Natural killer cell (primary cell): Measurements from ENCODE around the gene THRAP3. TPM values are rescaled to one million over a fixed set of nuclear protein-coding genes. Genes with fewer than 3 reads are reported as not detected.

ENCODE experiments used
- ATAC-seq, 3 donors: fragments of 150-1000 bp in 2 of 3; fragments of 200-7000 bp in 1 of 3; cut with Tn5 transposase; 1 replicate in 1 of 3; 2 replicates in 2 of 3; pipeline ENCODE4 v1.10.0; 2021; ENCODE audit warnings: mild to moderate bottlenecking in 2 of 3, moderate library complexity in 2 of 3
- DNase-seq, 2 donors: peaks; one replicate each; pipeline versions ENCODE4 v3.0.0 to v3.0.0-alpha.2; 2013 to 2021; ENCODE audit warnings: mixed read lengths in 1 of 2
- H3K27ac ChIP-seq: one replicate; pipeline ENCODE4 v1.5.1; 2013; ENCODE audit warnings: mild to moderate bottlenecking, low read length
- H3K27me3 ChIP-seq: one replicate; pipeline ENCODE4 v1.6.1; 2013; ENCODE audit warnings: low read length; ENCODE audit not compliant: control insufficient read depth, insufficient read depth
- H3K36me3 ChIP-seq: one replicate; pipeline ENCODE4 v1.6.1; 2013; ENCODE audit warnings: low read length; ENCODE audit not compliant: control insufficient read depth, insufficient read depth
- H3K4me1 ChIP-seq: one replicate; pipeline ENCODE4 v1.6.1; 2013; ENCODE audit warnings: low read length; ENCODE audit not compliant: control insufficient read depth, insufficient read depth
- H3K4me3 ChIP-seq: one replicate; pipeline ENCODE4 v1.5.1; 2013; ENCODE audit warnings: low read length
- H3K9me3 ChIP-seq: one replicate; pipeline ENCODE4 v1.6.1; 2013; ENCODE audit warnings: low read length; ENCODE audit not compliant: control insufficient read depth, insufficient read depth
- H3K27ac Mint-ChIP-seq, 2 donors: one replicate each; pipeline ENCODE4 v1.8.0; 2022; ENCODE audit warnings: mild to moderate bottlenecking in 2 of 2, mixed read lengths in 2 of 2, moderate library complexity in 1 of 2
- H3K27me3 Mint-ChIP-seq, 2 donors: one replicate each; pipeline ENCODE4 v1.8.0; 2022; ENCODE audit warnings: low read depth in 2 of 2, mixed read lengths in 2 of 2
- H3K36me3 Mint-ChIP-seq: one replicate; pipeline ENCODE4 v1.8.0; 2022; ENCODE audit warnings: mixed read lengths
- H3K4me1 Mint-ChIP-seq, 2 donors: one replicate each; pipeline ENCODE4 v1.8.0; 2022; ENCODE audit warnings: mixed read lengths in 2 of 2
- H3K4me3 Mint-ChIP-seq: one replicate; pipeline ENCODE4 v1.8.0; 2022; ENCODE audit warnings: mild to moderate bottlenecking, moderate library complexity, mixed read lengths
- H3K9me3 Mint-ChIP-seq, 2 donors: one replicate each; pipeline ENCODE4 v1.8.0; 2022; ENCODE audit warnings: mixed read lengths in 2 of 2
- CTCF ChIP-seq: fragments of 200-600 bp; IDR thresholded peaks from one replicate; pipeline ENCODE4 v1.8.0; 2022; ENCODE audit warnings: antibody characterized with exemption
- WGBS: methylation state at CpG from one replicate; pipeline ENCODE4 v1.1.7; 2013; ENCODE audit warnings: missing lambda C conversion rate; ENCODE audit not compliant: insufficient coverage; 5-methylcytosine and 5-hydroxymethylcytosine counted together
- intact Hi-C: fragments of 100-400 bp; cut with micrococcal nuclease; formaldehyde crosslinking; loops from one replicate; pipeline ENCODE4 v1.14.2; 2022
- total RNA-seq, 4 donors: library from RNA; stranded (reverse); fragments of 120-200 nt in 1 of 4; gene quantifications; one replicate each; pipeline versions ENCODE4 v1.2.3 to v1.2.4, GENCODE V29; 2013 to 2022

The THRAP3 gene
- total RNA-seq, 3 donors from 2014 or later (not counting 1 experiment from before 2014, with no cell fraction given): 88.6 to 110 (median 97.4) TPM

- TF ChIP-seq CTCF: no peak
- Histone ChIP-seq H3K27me3 (no peaks in the 10 kb centered on the region), H3K27ac (no peak overlapping the region), H3K36me3 (peaks cover 57% of the 10 kb centered on the region), H3K4me3 (no peak overlapping the region), H3K4me1 (peaks cover 36% of the 10 kb centered on the region), H3K9me3 (no peaks in the 10 kb centered on the region)
- no peak overlapping the region for H3K4me3 Mint-ChIP-seq
- peaks cover 0 to 28% of the 10 kb centered on the region in 2 donors for H3K4me1 Mint-ChIP-seq
- intact Hi-C loops: no loop called here
- no peaks in the 10 kb centered on the region for H3K27me3 Mint-ChIP-seq
- DNase-seq (no peak), ATAC-seq (no peak)
- no peaks in the 10 kb centered on the region for H3K9me3 Mint-ChIP-seq
- H3K36me3 Mint-ChIP-seq: no peaks in the 10 kb centered on the region
- 84% methylated on average over 15 of the region's 15 CpGs for WGBS
- H3K27ac Mint-ChIP-seq: peak overlapping the region in 1 of 2 donors; percentile 84
These were observed 129.0 kb downstream of the THRAP3 start for GRCh38 chr1:36352910-36353878.

GRCh38 chr1:36354486-36354885, 130.2 kb downstream of the THRAP3 start:
- no peak for DNase-seq
- Mint-ChIP-seq H3K9me3 (no peaks in the 10 kb centered on the region), H3K27ac (peak overlapping the region in 1 of 2 donors; percentile 18), H3K4me1 (peaks cover 0 to 28% of the 10 kb centered on the region in 2 donors), H3K36me3 (no peaks in the 10 kb centered on the region), H3K27me3 (no peaks in the 10 kb centered on the region), H3K4me3 (no peak overlapping the region)
- Histone ChIP-seq H3K36me3 (peaks cover 55% of the 10 kb centered on the region), H3K4me1 (peaks cover 25% of the 10 kb centered on the region), H3K4me3 (no peak overlapping the region), H3K27ac (no peak overlapping the region), H3K27me3 (no peaks in the 10 kb centered on the region), H3K9me3 (no peaks in the 10 kb centered on the region)
- WGBS: 98% methylated on average over 11 of the region's 11 CpGs
- intact Hi-C loops: no loop called here
- TF ChIP-seq CTCF: no peak
- no peak for ATAC-seq

Other genes starting within 250 kb of the THRAP3 start
- gene TEKT2, start 140.3 kb upstream of the THRAP3 start, total RNA-seq: under 1 TPM in 2 of 3 donors, not detected in 1; 0.24 to 0.35 TPM
- gene ADPRS, start 135.6 kb upstream of the THRAP3 start, total RNA-seq: 10 to 100 TPM in 2 of 3 donors, 1 to 10 TPM in 1; 9.6 to 15.9 (median 12.4) TPM
- under 1 TPM; 0.09 to 0.20 (median 0.14) TPM for gene COL8A2, start 99.2 kb upstream of the THRAP3 start, total RNA-seq
- 10 to 100 TPM; 28.0 to 34.7 (median 34.3) TPM for gene TRAPPC3, start 75.0 kb upstream of the THRAP3 start, total RNA-seq
- gene MAP7D1, start 68.3 kb upstream of the THRAP3 start, total RNA-seq: 100 to 1,000 TPM; 213 to 232 (median 230) TPM
- 1 to 10 TPM; 1.9 to 2.6 (median 2.5) TPM for gene SH3D21, start 81.9 kb downstream of the THRAP3 start, total RNA-seq
- 1 to 10 TPM; 4.0 to 8.0 (median 4.9) TPM for gene EVA1B, start 99.2 kb downstream of the THRAP3 start, total RNA-seq
- 10 to 100 TPM; 55.9 to 65.3 (median 59.8) TPM for gene STK40, start 161.5 kb downstream of the THRAP3 start, total RNA-seq
- gene LSM10, start 173.5 kb downstream of the THRAP3 start, total RNA-seq: 10 to 100 TPM; 25.2 to 30.4 (median 26.6) TPM
- 1 to 10 TPM in 1 of 3 donors, not detected in 2; 2.3 TPM for gene OSCP1, start 226.0 kb downstream of the THRAP3 start, total RNA-seq
- 10 to 100 TPM; 28.2 to 38.2 (median 32.0) TPM for gene MRPS15, start 239.9 kb downstream of the THRAP3 start, total RNA-seq